Parathyroid adenoma (tissue), 2 donors: ENCODE measurements around the gene CPA5.

ENCODE experiments used
- H2AFZ ChIP-seq: fragments of 300-600 bp; sonication (generic); one replicate; pipeline ENCODE4 v1.7.0; 2017; ENCODE audit warnings: antibody characterized with exemption, mild to moderate bottlenecking
- H3K27ac ChIP-seq: fragments of 300-600 bp; sonication (generic); one replicate; pipeline ENCODE4 v1.7.0; 2017
- H3K27me3 ChIP-seq: fragments of 300-600 bp; sonication (generic); one replicate; pipeline ENCODE4 v1.7.0; 2017; ENCODE audit warnings: low read length; ENCODE audit not compliant: control insufficient read depth, insufficient read depth
- H3K36me3 ChIP-seq: fragments of 300-600 bp; sonication (generic); one replicate; pipeline ENCODE4 v1.7.0; 2017; ENCODE audit warnings: low read length; ENCODE audit not compliant: control insufficient read depth, insufficient read depth
- H3K4me1 ChIP-seq: fragments of 300-600 bp; sonication (generic); one replicate; pipeline ENCODE4 v1.7.0; 2017; ENCODE audit warnings: control low read depth
- H3K4me2 ChIP-seq: fragments of 300-600 bp; sonication (generic); one replicate; pipeline ENCODE4 v1.7.0; 2017; ENCODE audit warnings: low read length
- H3K4me3 ChIP-seq: fragments of 300-600 bp; sonication (generic); one replicate; pipeline ENCODE4 v1.7.0; 2017; ENCODE audit warnings: low read depth, low read length
- H3K79me2 ChIP-seq: fragments of 300-600 bp; sonication (generic); one replicate; pipeline ENCODE4 v1.7.0; 2017; ENCODE audit warnings: control low read depth
- H3K9ac ChIP-seq: fragments of 300-600 bp; sonication (generic); one replicate; pipeline ENCODE4 v1.7.0; 2017; ENCODE audit warnings: mild to moderate bottlenecking
- H3K9me3 ChIP-seq: fragments of 300-600 bp; sonication (generic); one replicate; pipeline ENCODE4 v1.7.0; 2017; ENCODE audit warnings: low read length; ENCODE audit not compliant: control insufficient read depth
- CTCF ChIP-seq: fragments of 300-600 bp; sonication (generic); IDR thresholded peaks from one replicate; pipeline ENCODE4 v1.7.0; 2017; ENCODE audit warnings: antibody characterized with exemption, mild to moderate bottlenecking
- donor health status: primary hyperparathyroidism.

CPA5 gene

DNA sequence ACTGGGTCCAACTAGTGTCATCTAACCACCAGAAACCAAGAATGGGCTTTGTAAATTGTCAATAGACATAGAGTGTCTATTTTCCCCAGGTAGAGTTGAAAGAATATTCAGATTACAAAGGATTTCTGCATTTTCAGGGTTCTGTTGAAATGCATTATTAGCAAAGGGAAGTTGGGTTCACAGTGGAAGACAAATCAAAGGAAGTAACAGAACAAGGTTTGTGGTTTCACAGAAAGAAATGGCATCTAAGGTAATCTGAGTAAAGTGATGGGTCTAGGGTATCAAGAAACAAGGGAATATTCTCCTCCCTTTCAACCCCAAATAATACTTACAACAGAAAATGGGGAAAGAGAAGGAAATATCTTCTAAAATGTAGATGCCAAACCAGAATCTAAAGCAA, 70.4 kb downstream of the CPA5 start:
- Histone ChIP-seq H3K9ac (no peak overlapping the region), H3K27me3 (no peaks in the 10 kb centered on the region), H2AFZ (no peak overlapping the region), H3K4me1 (no peaks in the 10 kb centered on the region), H3K4me2 (no peak overlapping the region), H3K9me3 (no peaks in the 10 kb centered on the region), H3K79me2 (no peaks in the 10 kb centered on the region), H3K27ac (no peak overlapping the region), H3K4me3 (no peak overlapping the region), H3K36me3 (no peaks in the 10 kb centered on the region)
- TF ChIP-seq CTCF, result no peak

- no peaks in the 10 kb centered on the region for H3K79me2 ChIP-seq
- H3K9ac ChIP-seq, result no peak overlapping the region
- no peak overlapping the region for H3K27ac ChIP-seq
- H3K4me1 ChIP-seq, result no peaks in the 10 kb centered on the region
- H2AFZ ChIP-seq, result no peak overlapping the region
- no peak for TF ChIP-seq CTCF
- no peaks in the 10 kb centered on the region for H3K9me3 ChIP-seq
- no peak overlapping the region for H3K4me3 ChIP-seq
- H3K36me3 ChIP-seq, result no peaks in the 10 kb centered on the region
- no peaks in the 10 kb centered on the region for H3K27me3 ChIP-seq
- no peak overlapping the region for H3K4me2 ChIP-seq
Measured at GRCh38 chr7:130417213-130417612, 72.6 kb downstream of the CPA5 start.

DNA sequence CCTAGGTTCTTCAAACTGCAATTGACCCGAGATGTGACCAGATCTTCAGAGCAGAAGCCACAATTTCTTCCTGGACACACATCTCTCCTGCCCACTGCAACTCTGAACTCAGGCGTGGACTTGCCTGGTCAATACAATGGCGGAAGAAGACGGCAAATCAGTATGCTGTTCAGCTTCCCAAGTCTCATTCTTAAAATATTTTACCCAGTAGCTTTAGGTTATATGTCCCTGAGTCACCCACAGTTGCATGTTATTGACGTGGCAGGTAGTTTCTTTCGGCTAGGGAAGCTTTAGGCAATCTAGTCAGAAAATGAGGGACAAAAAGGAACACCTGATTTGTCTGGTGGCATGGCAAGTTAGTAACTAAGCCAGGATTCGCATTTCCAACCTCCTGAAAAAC, 73.7 kb downstream of the CPA5 start:
- Histone ChIP-seq H3K79me2 (no peaks in the 10 kb centered on the region), H3K36me3 (no peaks in the 10 kb centered on the region), H3K9me3 (no peaks in the 10 kb centered on the region), H3K9ac (no peak overlapping the region), H3K27me3 (no peaks in the 10 kb centered on the region), H2AFZ (no peak overlapping the region), H3K4me2 (no peak overlapping the region), H3K4me1 (no peaks in the 10 kb centered on the region), H3K4me3 (no peak overlapping the region), H3K27ac (no peak overlapping the region)
- no peak for TF ChIP-seq CTCF
